GM19240 (cell line): ENCODE measurements around the gene KLHL14.
"Not testable (repeated sequence)": the region's sequence is repeated elsewhere in the genome, so short reads cannot be mapped to it uniquely, and the experiment has no call there.

Experiments used
- DNase-seq: peaks from one replicate; pipeline ENCODE4 v3.0.0; 2011; ENCODE audit warnings: low spot score; ENCODE audit not compliant: insufficient read length

Gene KLHL14

DNA sequence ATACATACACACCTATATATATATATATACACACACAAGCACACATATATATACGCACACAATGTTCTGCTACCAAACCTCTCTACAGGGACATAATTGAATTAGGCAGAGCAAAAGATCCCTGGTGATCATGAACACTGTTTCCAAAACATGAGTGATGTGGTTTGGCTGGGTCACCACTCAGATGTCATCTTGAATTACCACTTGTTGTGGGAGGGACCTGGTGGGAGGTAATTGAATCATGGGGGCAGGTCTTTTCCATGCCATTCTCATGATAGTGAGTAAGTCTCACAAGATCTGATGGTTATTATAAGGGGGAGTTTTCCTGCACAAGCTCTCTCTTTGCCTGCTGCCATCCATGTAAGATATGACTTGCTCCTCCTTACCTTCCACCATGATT, 135.2 kb downstream of the KLHL14 start:
- not testable (repeated sequence) for DNase-seq

DNA sequence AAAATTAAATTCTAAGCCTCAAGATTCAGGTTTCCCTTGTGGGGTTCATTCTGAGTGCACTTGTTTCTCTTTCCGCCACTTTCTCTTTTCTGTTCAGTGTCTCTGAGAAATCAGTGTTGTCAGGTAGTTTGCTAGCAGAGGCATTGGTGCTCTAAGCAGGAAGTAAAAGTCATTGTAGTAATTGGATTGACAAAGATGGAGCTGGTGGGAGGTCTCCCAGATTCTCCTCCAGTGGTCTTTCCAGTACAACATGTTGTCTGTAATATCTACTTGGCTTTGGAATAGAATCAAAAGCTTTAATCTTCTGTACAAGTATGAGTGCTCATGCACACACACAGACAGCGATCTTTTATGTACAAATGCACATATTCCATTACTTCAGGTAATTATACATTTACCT, 135.6 kb downstream of the KLHL14 start:
- no peak for DNase-seq

DNA sequence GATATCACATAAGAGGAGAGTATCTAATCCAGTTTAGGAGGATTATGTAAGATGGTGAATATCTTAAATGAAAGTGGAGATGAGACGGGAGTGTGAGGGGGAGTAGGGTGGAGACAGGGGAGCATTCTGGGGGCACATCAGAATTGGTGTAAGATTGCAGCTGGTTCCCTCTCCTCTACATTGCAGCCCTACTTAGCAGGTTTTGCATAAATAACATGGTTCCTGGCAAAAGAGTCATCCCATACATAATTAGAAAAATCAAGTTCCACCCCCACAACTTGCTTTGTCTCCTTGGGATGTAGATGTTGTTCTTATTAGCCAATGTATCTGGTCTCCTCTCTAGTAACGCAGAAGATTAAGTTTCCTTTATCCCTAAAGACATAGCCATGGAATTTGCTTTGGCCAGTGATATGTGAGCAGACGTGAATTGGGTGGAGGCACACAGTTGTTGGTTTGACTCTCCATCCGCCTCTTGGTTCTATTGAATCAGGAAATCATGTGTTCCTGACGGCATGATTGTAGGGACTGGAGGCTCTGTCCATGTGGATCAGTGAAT, 137.9 kb downstream of the KLHL14 start:
- DNase-seq = no peak

DNA sequence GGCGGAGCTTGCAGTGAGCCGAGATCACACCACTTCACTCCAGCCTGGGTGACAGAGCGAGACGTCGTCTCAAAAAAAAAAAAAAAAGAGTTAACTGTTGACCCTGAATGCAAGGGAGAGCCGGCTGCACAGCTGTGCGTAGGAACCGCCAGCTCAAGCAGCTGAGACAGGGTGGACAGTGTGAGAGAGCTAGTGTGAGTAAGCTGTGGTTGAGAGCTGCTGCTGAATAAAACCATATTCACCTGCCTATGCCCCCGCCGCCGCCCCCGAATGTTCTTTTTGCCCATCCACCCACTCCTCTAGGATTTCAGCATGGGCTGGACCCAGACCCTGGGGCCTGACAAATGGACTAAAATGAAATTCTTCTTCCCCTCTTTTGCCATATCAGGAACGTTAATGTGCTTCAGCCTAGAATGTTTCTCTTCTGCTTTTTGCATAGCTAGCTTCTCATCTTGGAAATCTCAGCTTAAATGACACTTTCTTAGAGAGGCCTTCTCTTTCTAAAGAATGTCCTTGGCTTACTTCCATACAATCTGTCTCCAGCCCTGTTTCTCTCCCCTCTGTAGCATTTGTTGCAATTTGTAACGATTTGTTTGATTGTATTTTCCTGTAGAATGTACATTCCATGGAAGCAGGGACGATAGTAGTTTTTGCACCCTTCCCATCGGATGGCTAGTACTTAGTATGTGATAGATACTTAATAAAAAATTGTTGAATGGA, 142.7 kb downstream of the KLHL14 start:
- DNase-seq = no peak

DNA sequence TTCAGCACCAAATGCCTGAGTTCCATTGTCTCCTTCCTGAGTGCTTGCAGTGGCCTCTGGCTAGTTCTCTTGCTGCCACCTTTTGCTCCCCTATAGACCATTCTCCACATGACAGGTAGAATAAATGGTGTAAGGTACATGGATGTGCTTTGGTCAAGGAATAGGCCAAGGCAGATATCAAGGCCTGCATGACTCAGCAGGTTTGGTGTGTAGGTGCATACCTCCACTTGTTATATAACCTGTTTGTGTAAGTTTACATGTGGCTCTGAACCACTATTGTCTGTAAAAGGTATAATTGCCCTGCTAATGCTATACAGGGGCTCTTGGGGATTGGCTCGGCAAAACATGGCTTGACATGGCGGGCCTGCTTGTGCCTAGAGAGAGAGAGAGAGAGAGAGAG, 143.5 kb downstream of the KLHL14 start:
- no peak for DNase-seq

DNA sequence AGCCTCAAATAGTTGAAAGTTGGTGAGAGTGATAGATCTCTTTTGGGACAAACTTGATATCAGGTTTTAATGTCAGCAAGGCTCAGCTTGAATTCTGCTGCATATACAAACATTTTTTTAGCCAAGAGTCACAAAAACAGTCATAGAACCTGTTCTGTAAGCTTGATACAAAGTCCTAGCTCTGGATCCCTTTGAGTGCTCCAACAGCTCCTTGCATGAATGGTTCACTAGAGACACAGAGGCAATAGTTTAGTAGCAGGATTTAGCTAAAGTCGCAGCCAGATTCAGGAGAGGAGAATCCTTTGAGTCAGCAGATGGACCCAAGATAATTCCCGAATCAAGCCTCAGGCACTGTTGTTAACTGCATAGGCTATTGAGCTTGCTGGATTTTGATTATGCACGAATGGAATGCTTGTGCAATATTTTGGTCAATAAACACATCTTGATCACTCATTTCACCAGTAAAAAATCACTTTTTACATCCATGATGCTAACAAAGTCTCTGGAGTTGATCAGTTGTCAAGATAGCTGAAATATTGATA, 148.6 kb downstream of the KLHL14 start:
- DNase-seq = no peak

DNA sequence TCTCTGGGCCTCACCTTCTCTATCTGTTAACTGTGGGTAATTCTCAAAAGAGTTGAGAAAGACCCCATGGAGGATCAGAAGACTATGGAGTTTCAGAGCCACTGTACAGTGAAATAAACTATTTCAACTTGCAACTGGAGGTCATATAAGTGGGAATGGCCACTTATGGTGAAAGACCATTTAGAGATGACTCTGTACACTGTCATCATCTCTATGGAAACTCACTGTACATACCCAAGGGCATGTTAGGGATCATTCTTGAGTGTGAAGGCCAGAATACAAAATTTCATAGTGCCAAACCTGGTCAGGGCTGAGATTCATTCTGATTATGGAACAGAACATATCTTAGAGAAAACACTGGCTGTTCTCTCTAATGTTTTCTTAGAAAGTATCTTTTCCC, 149.3 kb downstream of the KLHL14 start:
- DNase-seq = no peak
